Prostate gland (tissue), 2 donors: ENCODE measurements around the gene TRIM23. TPM values are rescaled to one million over a fixed set of nuclear protein-coding genes. Genes with fewer than 3 reads are reported as not detected.

Experiments used
- DNase-seq: peaks from one replicate; pipeline ENCODE4 v3.0.0-alpha.2; 2019; ENCODE audit warnings: low spot score
- H3K27ac ChIP-seq, 2 donors: fragments of 200-600 bp; sonication (generic); 2 replicates each; pipeline ENCODE4 v1.5.1; 2017 to 2019
- H3K27me3 ChIP-seq: fragments of 200-600 bp; sonication (generic); replicated peaks from 2 replicates; pipeline ENCODE4 v1.5.1; 2019; ENCODE audit not compliant: insufficient read depth
- H3K36me3 ChIP-seq, 2 donors: fragments of 200-600 bp; sonication (generic); 1 replicate in 1 of 2; 2 replicates in 1 of 2; pipeline versions ENCODE4 v1.5.1 to v1.8.1; 2017 to 2019
- H3K4me1 ChIP-seq: fragments of 200-600 bp; sonication (generic); replicated peaks from 2 replicates; pipeline ENCODE4 v1.5.1; 2019
- H3K4me3 ChIP-seq, 2 donors: fragments of 200-600 bp; sonication (generic); 2 replicates each; pipeline ENCODE4 v1.5.1; 2017 to 2019
- H3K9me3 ChIP-seq: fragments of 200-600 bp; sonication (generic); 2 replicates; pipeline ENCODE4 v1.5.1; 2017
- CTCF ChIP-seq, 4 experiments: fragments of 200-600 bp in 2 of 4; fragments of 450-650 bp in 2 of 4; sonication (generic) in 2 of 4; IDR thresholded peaks; 1 replicate in 3 of 4; 2 replicates in 1 of 4; pipeline ENCODE4 v1.5.1; 2016 to 2019; ENCODE audit warnings: antibody characterized with exemption in 4 of 4, mild to moderate bottlenecking in 2 of 4, moderate library complexity in 2 of 4
- POLR2A ChIP-seq: fragments of 450-650 bp; IDR thresholded peaks from one replicate; pipeline ENCODE4 v1.6.1; 2016; ENCODE audit warnings: antibody characterized with exemption, mild to moderate bottlenecking
- POLR2AphosphoS5 ChIP-seq: sonication (generic); formaldehyde crosslinking; IDR thresholded peaks from one replicate; pipeline ENCODE4 v1.6.1; 2017; ENCODE audit warnings: antibody characterized with exemption
- WGBS: methylation state at CpG from one replicate; pipeline ENCODE4 v1.1.5; 2018; 5-methylcytosine and 5-hydroxymethylcytosine counted together
- intact Hi-C: fragments of 100-400 bp; cut with DNase I; formaldehyde crosslinking; loops from one replicate; pipeline ENCODE4 v1.14.2; 2022
- small RNA-seq, 2 donors: library from RNA; depleted of rRNA; stranded (forward); fragments of <200 nt; gene quantifications; one replicate each; pipeline ENCODE3, GENCODE V24; 2016
- total RNA-seq, 2 donors: library from RNA; depleted of rRNA; stranded (reverse); fragments of >200 nt; gene quantifications; one replicate each; pipeline ENCODE4 v1.1.0, GENCODE V29; 2016

Gene TRIM23
- total RNA-seq, 2 donors from 2014 or later = 12.6 to 19.3 TPM

GRCh38 chr5:65546141-65546540 is 78.0 kb downstream of the TRIM23 start:
- 94% methylated on average over 5 of the region's 5 CpGs for WGBS
- TF ChIP-seq POLR2AphosphoS5 (no peak), POLR2A (no peak), CTCF (IDR thresholded peaks at IDR 0.05) (no peak)
- no peaks in the 10 kb centered on the region for H3K4me1 ChIP-seq
- no peaks in the 10 kb centered on the region for H3K27me3 ChIP-seq
- H3K4me3 ChIP-seq = no peak overlapping the region
- H3K9me3 ChIP-seq = no peaks in the 10 kb centered on the region
- no peak overlapping the region for H3K27ac ChIP-seq
- intact Hi-C loops = no loop called here
- DNase-seq = no peak
- no peaks in the 10 kb centered on the region for H3K36me3 ChIP-seq

GRCh38 chr5:65544473-65544872 is 79.7 kb downstream of the TRIM23 start:
- Histone ChIP-seq H3K4me3 (no peak overlapping the region), H3K36me3 (no peaks in the 10 kb centered on the region), H3K4me1 (no peaks in the 10 kb centered on the region), H3K27ac (no peak overlapping the region), H3K27me3 (no peaks in the 10 kb centered on the region), H3K9me3 (no peaks in the 10 kb centered on the region)
- DNase-seq = no peak
- WGBS = 98% methylated on average over 4 of the region's 4 CpGs
- intact Hi-C loops = no loop called here
- TF ChIP-seq POLR2AphosphoS5 (no peak), CTCF (IDR thresholded peaks at IDR 0.05) (no peak), POLR2A (no peak)

GRCh38 chr5:65539827-65540226 is 84.3 kb downstream of the TRIM23 start:
- no peak for TF ChIP-seq POLR2A
- TF ChIP-seq POLR2AphosphoS5 = no peak
- no peak for TF ChIP-seq CTCF (IDR thresholded peaks at IDR 0.05)
- no peaks in the 10 kb centered on the region for H3K36me3 ChIP-seq

More at GRCh38 chr5:65539827-65540226, 84.3 kb downstream of the TRIM23 start:
- DNase-seq = no peak
- Histone ChIP-seq H3K4me1 (no peaks in the 10 kb centered on the region), H3K4me3 (no peak overlapping the region), H3K27me3 (no peaks in the 10 kb centered on the region), H3K9me3 (no peaks in the 10 kb centered on the region), H3K27ac (no peak overlapping the region)
- intact Hi-C loops = no loop called here

Small RNA genes lying within 50 kb of the gene (small RNA-seq; reads per million reads assigned to genes)
- 0 reads per million in 2 donors for gene RNU6-540P

Other genes with a start within 250 kb of the TRIM23 start
- gene ADAMTS6, start 142.4 kb downstream of the TRIM23 start, total RNA-seq = 10 to 100 TPM in 1 of 2 donors, under 1 TPM in 1; 0.91 to 20.7 TPM
- 1 to 10 TPM; 2.1 to 4.9 TPM for gene CENPK, start 61.2 kb downstream of the TRIM23 start, total RNA-seq
- 10 to 100 TPM; 38.4 to 48.5 TPM for gene PPWD1, start 61.0 kb downstream of the TRIM23 start, total RNA-seq
- gene SHLD3, start 694 bp upstream of the TRIM23 start, total RNA-seq = 1 to 10 TPM; 2.1 to 5.6 TPM
- gene TRAPPC13, start 694 bp upstream of the TRIM23 start, total RNA-seq = 10 to 100 TPM; 19.3 to 27.7 TPM
- 1 to 10 TPM; 4.9 to 6.1 TPM for gene SGTB, start 97.8 kb upstream of the TRIM23 start, total RNA-seq
- gene NLN, start 97.9 kb upstream of the TRIM23 start, total RNA-seq = 10 to 100 TPM; 10.0 to 10.8 TPM